HG03575 (cell line): ENCODE measurements around the gene NUP42.
A peak's percentile ranks its signal among the peaks of the same experiment; 100 is the strongest.

Experiments used
- ATAC-seq: cut with Tn5 transposase; IDR thresholded peaks from one replicate; pipeline ENCODE4 v1.9.1; 2021; ENCODE audit not compliant: unreplicated experiment, insufficient number of reproducible peaks, low FRiP score; ENCODE audit errors: extremely low read depth

NUP42 gene

GRCh38 chr7:23226844-23227450 is 45.1 kb downstream of the NUP42 start:
- no peak for ATAC-seq

- no peak for ATAC-seq
Observed at GRCh38 chr7:23228412-23228811, 46.6 kb downstream of the NUP42 start.

GRCh38 chr7:23230641-23231101 is 48.8 kb downstream of the NUP42 start:
- no peak for ATAC-seq

GRCh38 chr7:23232966-23233365 is 51.1 kb downstream of the NUP42 start:
- no peak for ATAC-seq

- peak; percentile 60 for ATAC-seq
Observed at GRCh38 chr7:23234569-23235296, 52.9 kb downstream of the NUP42 start.

- no peak for ATAC-seq
Observed at GRCh38 chr7:23235813-23236221, 54.0 kb downstream of the NUP42 start.

- ATAC-seq, result no peak
Observed at GRCh38 chr7:23237000-23237399, 55.2 kb downstream of the NUP42 start.

GRCh38 chr7:23238983-23239652 is 57.3 kb downstream of the NUP42 start:
- no peak for ATAC-seq

GRCh38 chr7:23239698-23240097 is 57.9 kb downstream of the NUP42 start:
- no peak for ATAC-seq

GRCh38 chr7:23242321-23242720 is 60.5 kb downstream of the NUP42 start:
- ATAC-seq, result no peak

- no peak for ATAC-seq
Observed at GRCh38 chr7:23242935-23243334, 61.1 kb downstream of the NUP42 start.

GRCh38 chr7:23246555-23246954 is 64.7 kb downstream of the NUP42 start, which contains the start of gene GPNMB:
GPNMB (plus strand) TSS chr7:23246775; CDS start chr7:23246858, 83 bp downstream.
- ATAC-seq, result no peak

GRCh38 chr7:23247046-23247602 is 65.3 kb downstream of the NUP42 start:
- no peak for ATAC-seq

GRCh38 chr7:23247603-23248335 is 65.9 kb downstream of the NUP42 start:
- no peak for ATAC-seq

GRCh38 chr7:23249486-23249885 is 67.6 kb downstream of the NUP42 start:
- no peak for ATAC-seq
